Gastrocnemius medialis (tissue), 4 donors: ENCODE data around the gene FNDC3B. TPM values are rescaled to one million over a fixed set of nuclear protein-coding genes. Genes with fewer than 3 reads are reported as not detected.

Experiments used
- ATAC-seq, 2 donors: fragments of 150-250 bp; one replicate each; pipeline ENCODE4 v1.9.1; 2016
- DNase-seq, 2 donors: peaks; one replicate each; pipeline ENCODE4 v3.0.0-alpha.2; 2019
- H3K27ac ChIP-seq, 4 donors: fragments of 200-600 bp; sonication (generic); 1 replicate in 1 of 4; 2 replicates in 3 of 4; pipeline ENCODE4 v1.5.1; 2016 to 2018; ENCODE audit warnings: mild to moderate bottlenecking in 2 of 4, moderate library complexity in 1 of 4
- H3K27me3 ChIP-seq, 3 donors: fragments of 200-600 bp; sonication (generic) in 2 of 3; 1 replicate in 1 of 3; 2 replicates in 2 of 3; pipeline versions ENCODE4 v1.5.1 to v1.6.0; 2016 to 2019; ENCODE audit warnings: mild to moderate bottlenecking in 1 of 3, moderate library complexity in 1 of 3
- H3K36me3 ChIP-seq, 2 donors: fragments of 200-600 bp; sonication (generic) in 1 of 2; one replicate each; pipeline ENCODE4 v1.5.1; 2017 to 2018
- H3K4me1 ChIP-seq, 2 donors: fragments of 200-600 bp; sonication (generic) in 1 of 2; one replicate each; pipeline ENCODE4 v1.5.1; 2016 to 2017; ENCODE audit warnings: mild to moderate bottlenecking in 2 of 2
- H3K4me3 ChIP-seq, 4 donors: fragments of 200-600 bp; sonication (generic) in 3 of 4; 1 replicate in 1 of 4; 2 replicates in 3 of 4; pipeline ENCODE4 v1.5.1; 2016 to 2019; ENCODE audit warnings: mild to moderate bottlenecking in 2 of 4
- H3K9me3 ChIP-seq, 3 donors: fragments of 200-600 bp; sonication (generic) in 2 of 3; 1 replicate in 1 of 3; 2 replicates in 2 of 3; pipeline ENCODE4 v1.5.1; 2016 to 2019
- CTCF ChIP-seq, 5 experiments: fragments of 450-650 bp in 3 of 5; fragments of 200-600 bp in 2 of 5; sonication (generic) in 2 of 5; IDR thresholded peaks in 4 of 5; conservative IDR thresholded peaks in 1 of 5; 1 replicate in 4 of 5; 2 replicates in 1 of 5; pipeline ENCODE4 v1.5.1; 2016 to 2019; ENCODE audit warnings: antibody characterized with exemption in 5 of 5, mild to moderate bottlenecking in 3 of 5, moderate library complexity in 3 of 5
- POLR2A ChIP-seq, 2 donors: fragments of 450-650 bp; IDR thresholded peaks; one replicate each; pipeline ENCODE4 v1.6.1; 2017; ENCODE audit warnings: antibody characterized with exemption in 2 of 2, mild to moderate bottlenecking in 2 of 2, moderate library complexity in 2 of 2
- in situ Hi-C, 4 donors: fragments of 200-750 bp; cut with MboI; loops; one replicate each; pipeline versions ENCODE4 v1.15.0 to v1.8.0; 2017; ENCODE audit warnings: low sequenced_read_pairs in 4 of 4
- intact Hi-C: fragments of 100-400 bp; cut with DNase I; formaldehyde crosslinking; loops from one replicate; pipeline ENCODE4 v1.15.1; 2023; ENCODE audit warnings: low total_unique reads
- total RNA-seq, 4 donors: library from RNA; depleted of rRNA; stranded (reverse); fragments of >200 nt; gene quantifications; one replicate each; pipeline versions ENCODE4 v1.1.0 to v1.2.3, GENCODE V29; 2016

Gene FNDC3B
- total RNA-seq, 4 donors from 2014 or later, result 42.5 to 110 (median 74.2) TPM

GRCh38 chr3:172224560-172225214 lies 185.3 kb downstream of the FNDC3B start:
- peaks cover 0 to 9% of the 10 kb centered on the region in 2 donors for H3K36me3 ChIP-seq
- H3K27me3 ChIP-seq, result no peaks in the 10 kb centered on the region
- in situ Hi-C loops (no loop called here), intact Hi-C loops (no loop called here)
- DNase-seq (no peak), ATAC-seq (no peak)
- no peaks in the 10 kb centered on the region for H3K9me3 ChIP-seq
- TF ChIP-seq POLR2A (IDR thresholded peaks at IDR 0.05) (no peak), CTCF (IDR thresholded peaks at IDR 0.05 in 4 of 5, conservative IDR thresholded peaks at IDR 0.05 in 1 of 5) (no peak)
- H3K27ac ChIP-seq, result no peak overlapping the region
- peaks cover 3 to 41% of the 10 kb centered on the region in 2 donors for H3K4me1 ChIP-seq
- H3K4me3 ChIP-seq, result no peak overlapping the region

GRCh38 chr3:172225215-172225707 lies 185.9 kb downstream of the FNDC3B start:
- DNase-seq, result no peak
- Histone ChIP-seq H3K4me1 (peaks cover 3 to 40% of the 10 kb centered on the region in 2 donors), H3K9me3 (no peaks in the 10 kb centered on the region), H3K27ac (no peak overlapping the region), H3K27me3 (no peaks in the 10 kb centered on the region), H3K4me3 (no peak overlapping the region), H3K36me3 (peaks cover 0 to 9% of the 10 kb centered on the region in 2 donors)
- intact Hi-C loops (no loop called here), in situ Hi-C loops (no loop called here)
- TF ChIP-seq POLR2A (IDR thresholded peaks at IDR 0.05) (no peak), CTCF (IDR thresholded peaks at IDR 0.05 in 4 of 5, conservative IDR thresholded peaks at IDR 0.05 in 1 of 5) (no peak)
- ATAC-seq, result no peak

- in situ Hi-C loops, result no loop called here
- H3K9me3 ChIP-seq, result no peaks in the 10 kb centered on the region
- no peak for ATAC-seq
- TF ChIP-seq CTCF (IDR thresholded peaks at IDR 0.05 in 4 of 5, conservative IDR thresholded peaks at IDR 0.05 in 1 of 5) (no peak), POLR2A (IDR thresholded peaks at IDR 0.05) (no peak)
- no peaks in the 10 kb centered on the region for H3K27me3 ChIP-seq
- DNase-seq, result no peak
- peaks cover 0 to 9% of the 10 kb centered on the region in 2 donors for H3K36me3 ChIP-seq
- no peak overlapping the region for H3K4me3 ChIP-seq
- intact Hi-C loops, result no loop called here
- H3K27ac ChIP-seq, result no peak overlapping the region
- H3K4me1 ChIP-seq, result peaks cover 0 to 29% of the 10 kb centered on the region in 2 donors
Measured at GRCh38 chr3:172226831-172227230, 187.5 kb downstream of the FNDC3B start.

GRCh38 chr3:172227340-172228035 lies 188.1 kb downstream of the FNDC3B start:
- no peak overlapping the region for H3K27ac ChIP-seq
- intact Hi-C loops (no loop called here), in situ Hi-C loops (no loop called here)

More at GRCh38 chr3:172227340-172228035, 188.1 kb downstream of the FNDC3B start:
- H3K4me3 ChIP-seq, result no peak overlapping the region
- no peaks in the 10 kb centered on the region for H3K27me3 ChIP-seq
- no peak for TF ChIP-seq POLR2A (IDR thresholded peaks at IDR 0.05)
- no peak for TF ChIP-seq CTCF (IDR thresholded peaks at IDR 0.05 in 4 of 5, conservative IDR thresholded peaks at IDR 0.05 in 1 of 5)
- ATAC-seq (no peak), DNase-seq (no peak)
- no peaks in the 10 kb centered on the region for H3K9me3 ChIP-seq
- H3K4me1 ChIP-seq, result peaks cover 0 to 27% of the 10 kb centered on the region in 2 donors
- peaks cover 0 to 9% of the 10 kb centered on the region in 2 donors for H3K36me3 ChIP-seq
